Fibroblast of upper back skin (primary cell): ENCODE results near the gene NRL.

ENCODE experiments used
- DNase-seq: peaks from one replicate; pipeline ENCODE4 v3.0.0-alpha.2; 2013

NRL gene

GRCh38 chr14:24064856-24065255 is 49.9 kb downstream of the NRL start:
- DNase-seq = no peak

GRCh38 chr14:24064091-24064795 is 50.5 kb downstream of the NRL start:
- no peak for DNase-seq

- no peak for DNase-seq
Observed at GRCh38 chr14:24063263-24063836, 51.4 kb downstream of the NRL start.

GRCh38 chr14:24062216-24062980 is 52.4 kb downstream of the NRL start:
- DNase-seq = no peak

- DNase-seq = no peak
Observed at GRCh38 chr14:24060984-24061913, 53.5 kb downstream of the NRL start.

- no peak for DNase-seq
Observed at GRCh38 chr14:24060443-24060842, 54.3 kb downstream of the NRL start.

GRCh38 chr14:24059841-24060388 is 54.8 kb downstream of the NRL start:
- no peak for DNase-seq

GRCh38 chr14:24058951-24059475 is 55.7 kb downstream of the NRL start:
- no peak for DNase-seq

GRCh38 chr14:24058260-24058950 is 56.3 kb downstream of the NRL start:
- DNase-seq = peak; percentile 77

- no peak for DNase-seq
Observed at GRCh38 chr14:24057867-24058259, 56.9 kb downstream of the NRL start.

- DNase-seq = no peak
Observed at GRCh38 chr14:24057271-24057670, 57.5 kb downstream of the NRL start.

GRCh38 chr14:24056800-24057184 is 58.0 kb downstream of the NRL start:
- DNase-seq = no peak

GRCh38 chr14:24055971-24056799 is 58.6 kb downstream of the NRL start:
- DNase-seq = no peak

- DNase-seq = no peak
Observed at GRCh38 chr14:24054646-24055045, 60.1 kb downstream of the NRL start.

GRCh38 chr14:24054324-24054641 is 60.5 kb downstream of the NRL start:
- no peak for DNase-seq

- DNase-seq = no peak
Observed at GRCh38 chr14:24053548-24054323, 61.0 kb downstream of the NRL start.

- DNase-seq = no peak
Observed at GRCh38 chr14:24052656-24053547, 61.8 kb downstream of the NRL start.

- DNase-seq = peak; percentile 47
Observed at GRCh38 chr14:24051789-24052655, 62.7 kb downstream of the NRL start, which contains the start of gene CARMIL3. TSS of gene CARMIL3 (plus strand) at chr14:24052009. CDS start at chr14:24052154, 145 bp downstream.
